GM21360 (cell line): ENCODE measurements around the gene SEMA4D.
A peak's percentile ranks its signal among the peaks of the same experiment; 100 is the strongest.

Source experiments
- ATAC-seq: cut with Tn5 transposase; IDR thresholded peaks from one replicate; pipeline ENCODE4 v1.9.1; 2021; ENCODE audit warnings: mild to moderate bottlenecking, moderate library complexity; ENCODE audit not compliant: unreplicated experiment

The SEMA4D gene

GRCh38 chr9:89466451-89467277 lies 31.2 kb downstream of the SEMA4D start:
- peak; percentile 41 for ATAC-seq

- no peak for ATAC-seq
These were observed 32.1 kb downstream of the SEMA4D start for GRCh38 chr9:89465726-89466308.

GRCh38 chr9:89465001-89465451 lies 32.9 kb downstream of the SEMA4D start:
- ATAC-seq: no peak

GRCh38 chr9:89464300-89464901 lies 33.5 kb downstream of the SEMA4D start:
- peak; percentile 1 for ATAC-seq

- no peak for ATAC-seq
These were observed 34.9 kb downstream of the SEMA4D start for GRCh38 chr9:89462817-89463683.

- no peak for ATAC-seq
These were observed 35.7 kb downstream of the SEMA4D start for GRCh38 chr9:89462199-89462598.

- ATAC-seq: no peak
These were observed 36.6 kb downstream of the SEMA4D start for GRCh38 chr9:89461265-89461664.

GRCh38 chr9:89460551-89460950 lies 37.4 kb downstream of the SEMA4D start:
- ATAC-seq: no peak

- no peak for ATAC-seq
These were observed 39.0 kb downstream of the SEMA4D start for GRCh38 chr9:89458768-89459496.

GRCh38 chr9:89457376-89457855 lies 40.5 kb downstream of the SEMA4D start:
- no peak for ATAC-seq

GRCh38 chr9:89455356-89455824 lies 42.5 kb downstream of the SEMA4D start:
- no peak for ATAC-seq

GRCh38 chr9:89454498-89455355 lies 43.2 kb downstream of the SEMA4D start:
- ATAC-seq: no peak

GRCh38 chr9:89453452-89453851 lies 44.5 kb downstream of the SEMA4D start:
- no peak for ATAC-seq

GRCh38 chr9:89452561-89452960 lies 45.4 kb downstream of the SEMA4D start:
- no peak for ATAC-seq

GRCh38 chr9:89450213-89450612 lies 47.7 kb downstream of the SEMA4D start:
- ATAC-seq: no peak

GRCh38 chr9:89449261-89449671 lies 48.6 kb downstream of the SEMA4D start:
- ATAC-seq: no peak

GRCh38 chr9:89448821-89449220 lies 49.1 kb downstream of the SEMA4D start:
- ATAC-seq: no peak

GRCh38 chr9:89448381-89448780 lies 49.5 kb downstream of the SEMA4D start:
- no peak for ATAC-seq

GRCh38 chr9:89447416-89447815 lies 50.5 kb downstream of the SEMA4D start:
- ATAC-seq: no peak
